ENCODE measurements around the gene ASAP2.
A peak's percentile ranks its signal among the peaks of the same experiment; 100 is the strongest.

Gene ASAP2

DNA sequence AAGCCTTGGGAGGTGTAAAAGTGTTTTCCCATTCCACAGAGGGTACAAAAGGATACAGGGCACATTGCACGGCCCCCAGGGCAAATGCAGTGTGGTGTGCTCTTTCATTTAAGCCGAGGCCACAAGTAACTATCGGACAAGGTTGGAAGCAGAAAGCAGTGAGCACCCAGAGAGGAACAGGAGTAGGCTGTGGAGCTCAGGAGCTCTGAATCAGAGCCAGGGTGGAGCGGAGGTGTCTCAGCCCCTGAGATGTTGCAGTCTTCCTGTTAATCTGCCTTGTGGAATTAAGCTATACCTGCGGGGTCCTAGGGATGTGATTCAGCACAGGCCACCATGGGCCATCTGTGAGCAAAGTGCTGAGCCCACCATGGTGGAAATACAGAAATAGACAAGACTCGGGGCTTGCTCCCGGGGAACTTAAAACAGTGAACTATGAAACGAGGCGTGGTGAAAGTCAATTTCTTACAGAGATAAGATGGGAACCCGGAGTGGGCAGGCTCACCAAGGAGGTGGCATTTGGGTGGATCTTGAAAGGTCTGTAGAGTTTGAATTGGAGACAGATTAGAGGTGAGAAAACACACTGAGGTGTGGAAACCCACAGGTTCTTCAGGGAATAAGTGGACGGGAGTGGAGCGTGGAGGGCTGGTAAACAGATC lies 44.0 kb downstream of the ASAP2 start:
- DNase-seq (ENCODE audit: low read depth) = no peak
- TF ChIP-seq, protein P1, sequence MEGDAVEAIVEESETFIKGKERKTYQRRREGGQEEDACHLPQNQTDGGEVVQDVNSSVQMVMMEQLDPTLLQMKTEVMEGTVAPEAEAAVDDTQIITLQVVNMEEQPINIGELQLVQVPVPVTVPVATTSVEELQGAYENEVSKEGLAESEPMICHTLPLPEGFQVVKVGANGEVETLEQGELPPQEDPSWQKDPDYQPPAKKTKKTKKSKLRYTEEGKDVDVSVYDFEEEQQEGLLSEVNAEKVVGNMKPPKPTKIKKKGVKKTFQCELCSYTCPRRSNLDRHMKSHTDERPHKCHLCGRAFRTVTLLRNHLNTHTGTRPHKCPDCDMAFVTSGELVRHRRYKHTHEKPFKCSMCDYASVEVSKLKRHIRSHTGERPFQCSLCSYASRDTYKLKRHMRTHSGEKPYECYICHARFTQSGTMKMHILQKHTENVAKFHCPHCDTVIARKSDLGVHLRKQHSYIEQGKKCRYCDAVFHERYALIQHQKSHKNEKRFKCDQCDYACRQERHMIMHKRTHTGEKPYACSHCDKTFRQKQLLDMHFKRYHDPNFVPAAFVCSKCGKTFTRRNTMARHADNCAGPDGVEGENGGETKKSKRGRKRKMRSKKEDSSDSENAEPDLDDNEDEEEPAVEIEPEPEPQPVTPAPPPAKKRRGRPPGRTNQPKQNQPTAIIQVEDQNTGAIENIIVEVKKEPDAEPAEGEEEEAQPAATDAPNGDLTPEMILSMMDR (conservative IDR thresholded peaks at IDR 0.05; ENCODE audit: low read length) = no peak
- H3K4me3 ChIP-seq (ENCODE audit: low read length) = no peak overlapping the region

DNA sequence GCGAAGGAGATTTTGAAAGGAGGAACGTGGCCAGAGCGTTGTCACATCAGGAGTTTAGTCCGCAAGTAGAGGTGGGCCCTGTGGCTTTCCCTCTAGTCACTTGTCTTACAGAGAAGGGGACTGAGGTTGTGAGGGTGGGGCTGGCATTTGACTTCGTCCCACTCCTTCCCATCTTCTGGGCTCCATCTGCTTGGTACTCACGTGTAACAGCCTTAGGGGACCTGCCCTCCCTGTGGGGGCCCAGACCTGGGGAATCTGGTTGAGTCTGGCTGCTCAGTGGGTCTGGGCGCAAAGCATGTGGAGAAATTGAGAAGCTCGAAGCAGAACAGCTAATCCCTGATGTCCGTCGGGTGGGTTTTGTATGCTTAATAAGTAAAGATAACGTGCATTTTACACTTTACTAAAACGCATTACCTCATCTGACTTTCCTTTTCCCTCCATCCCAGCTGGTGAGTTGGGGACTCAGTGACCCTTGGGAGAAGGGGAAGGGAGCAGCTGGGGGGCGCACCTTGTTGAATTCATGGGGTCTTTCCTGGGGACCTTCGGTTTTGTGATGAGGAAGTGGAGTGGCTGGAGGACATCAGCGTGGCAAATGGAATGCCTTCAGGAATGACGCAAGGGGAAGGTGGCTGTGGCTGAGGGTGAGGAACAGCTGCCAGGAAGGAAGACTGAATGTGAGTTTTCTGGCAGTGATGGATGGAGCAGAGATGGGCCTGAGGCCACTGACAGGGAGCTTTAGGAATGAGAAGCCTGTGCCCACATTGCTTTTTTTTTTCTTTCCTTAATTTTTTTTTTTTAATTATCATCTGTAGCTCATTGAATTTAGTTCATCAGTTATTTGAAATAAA lies 44.8 kb downstream of the ASAP2 start:
- peak; percentile 95 for DNase-seq (ENCODE audit: low read depth)
- no peak overlapping the region for H3K4me3 ChIP-seq (ENCODE audit: low read length)
- TF ChIP-seq, protein P1 (conservative IDR thresholded peaks at IDR 0.05; ENCODE audit: low read length) = no peak; the same call in 1 of the 2 replicates

DNA sequence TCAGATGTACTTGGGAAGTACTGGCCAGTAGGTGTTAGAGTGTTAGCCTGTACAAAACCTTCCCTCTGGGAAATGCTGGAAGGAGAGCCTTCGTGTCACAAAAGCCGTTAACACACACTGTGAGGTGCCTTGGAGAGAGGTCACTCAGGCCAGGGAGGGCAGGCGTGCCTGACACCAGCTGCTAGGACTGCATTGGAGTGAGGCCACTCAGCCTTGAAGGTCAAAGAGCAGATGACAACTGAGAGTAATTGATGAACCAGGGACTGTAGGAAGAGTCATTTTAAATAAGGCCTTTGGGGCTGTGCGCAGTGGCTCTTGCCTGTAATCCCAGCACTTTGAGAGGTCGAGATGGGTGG lies 45.4 kb downstream of the ASAP2 start:
- TF ChIP-seq, protein P1 (conservative IDR thresholded peaks at IDR 0.05; ENCODE audit: low read length) = no peak
- no peak for DNase-seq (ENCODE audit: low read depth)
- no peak overlapping the region for H3K4me3 ChIP-seq (ENCODE audit: low read length)

DNA sequence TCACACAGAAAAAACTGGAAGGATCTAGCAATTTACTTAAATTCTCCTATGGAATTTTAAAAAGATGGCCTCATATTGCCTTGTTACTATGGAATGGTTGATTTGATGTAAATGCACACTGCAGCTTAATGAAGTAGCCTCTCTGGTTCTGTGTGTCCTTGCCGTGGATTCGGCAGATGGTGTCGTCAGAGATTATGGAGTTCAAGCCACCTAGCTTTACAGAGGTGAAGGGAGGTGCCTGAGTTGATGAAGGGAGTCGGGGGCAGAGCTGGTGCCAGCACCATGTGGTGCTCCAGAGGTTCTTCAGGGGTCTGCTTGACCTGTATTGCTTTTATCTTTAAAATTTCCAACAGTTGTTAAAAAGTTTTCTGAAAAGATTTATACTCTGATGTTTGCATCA lies 48.8 kb downstream of the ASAP2 start:
- no peak for DNase-seq (ENCODE audit: low read depth)
- TF ChIP-seq, protein P1 (conservative IDR thresholded peaks at IDR 0.05; ENCODE audit: low read length) = no peak
- no peak overlapping the region for H3K4me3 ChIP-seq (ENCODE audit: low read length)

DNA sequence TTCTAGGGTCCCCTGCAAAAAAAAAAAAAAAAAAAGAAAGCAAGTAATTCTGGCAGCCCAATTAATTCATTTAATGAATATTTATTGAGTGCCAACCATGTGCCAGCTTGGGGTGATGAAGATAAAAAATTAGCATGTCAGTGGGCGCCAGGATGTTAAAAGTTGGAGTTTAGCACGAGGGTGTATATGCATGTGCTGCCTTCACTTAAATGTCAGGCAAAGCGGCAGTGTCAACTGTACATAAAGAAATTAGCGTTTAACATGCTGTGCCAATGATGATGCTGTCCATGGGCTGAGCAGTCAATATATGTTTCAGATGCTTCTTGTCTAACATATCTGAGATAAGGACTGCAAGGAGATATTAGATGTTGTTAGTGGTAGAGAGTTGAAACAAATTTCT lies 49.5 kb downstream of the ASAP2 start:
- TF ChIP-seq, protein P1 (conservative IDR thresholded peaks at IDR 0.05; ENCODE audit: low read length) = no peak
- no peak for DNase-seq (ENCODE audit: low read depth)
- H3K4me3 ChIP-seq (ENCODE audit: low read length) = peak overlapping the region; percentile 12; the same call in 1 of the 2 replicates

DNA sequence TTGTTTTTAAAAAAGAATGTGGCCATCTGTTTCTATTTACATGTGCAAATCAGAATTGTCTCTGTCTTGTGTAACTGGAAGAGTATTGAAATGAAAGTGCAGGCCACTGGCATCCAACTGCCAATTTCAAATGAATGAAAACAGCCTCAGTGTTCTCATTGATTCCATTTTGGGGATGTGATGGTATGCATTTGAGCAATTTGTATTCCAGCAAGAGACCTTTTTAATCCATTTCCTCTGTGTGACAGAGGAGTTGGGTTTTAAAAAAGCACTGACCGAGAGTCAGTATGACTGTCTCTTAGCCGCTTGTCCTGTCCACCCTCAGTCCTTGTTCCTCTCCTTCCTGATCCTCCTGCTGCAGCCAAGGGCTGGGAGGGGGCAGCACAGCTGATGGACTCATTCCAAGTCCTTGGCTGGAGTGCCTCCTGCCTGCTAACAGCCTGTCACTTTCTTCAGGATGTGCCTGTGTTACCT lies 50.0 kb downstream of the ASAP2 start:
- DNase-seq (ENCODE audit: low read depth) = peak; percentile 90
- H3K4me3 ChIP-seq (ENCODE audit: low read length) = peak overlapping the region; percentile 43
- TF ChIP-seq, protein P1 (conservative IDR thresholded peaks at IDR 0.05; ENCODE audit: low read length) = no peak

DNA sequence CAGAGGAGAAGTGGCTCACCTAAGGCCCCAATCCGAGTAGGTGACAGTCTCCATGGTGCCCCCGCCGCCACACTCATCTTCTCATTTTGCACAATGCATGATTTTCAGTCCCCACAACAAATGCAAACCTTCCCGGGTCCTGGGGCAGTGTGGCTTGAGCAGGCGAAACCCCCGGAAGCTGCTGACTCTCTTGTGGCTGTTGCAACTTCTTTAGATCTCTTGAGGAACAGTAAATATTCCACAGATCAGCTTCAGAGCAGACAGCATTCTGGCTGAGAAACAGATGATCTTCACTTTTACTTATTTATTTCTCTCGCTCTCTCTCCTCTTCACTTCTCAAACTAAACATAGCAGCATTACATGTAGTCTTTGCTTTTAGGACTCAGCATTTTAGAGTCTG lies 51.9 kb downstream of the ASAP2 start:
- TF ChIP-seq, protein P1 (conservative IDR thresholded peaks at IDR 0.05; ENCODE audit: low read length) = no peak
- no peak for DNase-seq (ENCODE audit: low read depth)
- no peak overlapping the region for H3K4me3 ChIP-seq (ENCODE audit: low read length)

All from AG10803 (cell line).